Activated T-helper 1 cell treated with anti-CD3 and anti-CD28 coated beads, Interleukin-12 subunit alpha, Interleukin-12 subunit beta, Interleukin-2, Interleukin-4 antibody, amounts not matched to agents 30 ng/mL and 10 ng/mL and 1 ng/mL, durations not matched to agents 14 hours and 24 hours and 36 hours (primary cell): ENCODE results near the gene F7. TPM values are rescaled to one million over a fixed set of nuclear protein-coding genes. Genes with fewer than 3 reads are reported as not detected.

Experiments used
- DNase-seq: peaks from one replicate; pipeline ENCODE4 v3.0.0; 2021; ENCODE audit warnings: low spot score
- H3K27ac Mint-ChIP-seq: one replicate; pipeline ENCODE4 v1.8.0; 2021; ENCODE audit warnings: mild to moderate bottlenecking, mixed read lengths
- H3K27me3 Mint-ChIP-seq: one replicate; pipeline ENCODE4 v1.8.0; 2022; ENCODE audit warnings: mild to moderate bottlenecking, moderate library complexity, mixed read lengths; ENCODE audit not compliant: insufficient read depth
- H3K36me3 Mint-ChIP-seq: one replicate; pipeline ENCODE4 v1.8.0; 2021; ENCODE audit warnings: low read depth, mixed read lengths
- H3K4me1 Mint-ChIP-seq: one replicate; pipeline ENCODE4 v1.8.0; 2021; ENCODE audit warnings: low read depth, mixed read lengths
- H3K4me3 Mint-ChIP-seq: one replicate; pipeline ENCODE4 v1.8.0; 2021; ENCODE audit warnings: mild to moderate bottlenecking, moderate library complexity, mixed read lengths
- H3K9me3 Mint-ChIP-seq: one replicate; pipeline ENCODE4 v1.8.0; 2021; ENCODE audit warnings: mixed read lengths
- intact Hi-C: fragments of 100-400 bp; cut with micrococcal nuclease; formaldehyde crosslinking; loops from one replicate; pipeline ENCODE4 v1.15.1; 2024
- total RNA-seq: library from RNA; stranded (reverse); gene quantifications from 2 replicates; pipeline ENCODE4 v1.2.3, GENCODE V29; 2022

The F7 gene
- total RNA-seq, 1 donor from 2014 or later = not detected

DNA sequence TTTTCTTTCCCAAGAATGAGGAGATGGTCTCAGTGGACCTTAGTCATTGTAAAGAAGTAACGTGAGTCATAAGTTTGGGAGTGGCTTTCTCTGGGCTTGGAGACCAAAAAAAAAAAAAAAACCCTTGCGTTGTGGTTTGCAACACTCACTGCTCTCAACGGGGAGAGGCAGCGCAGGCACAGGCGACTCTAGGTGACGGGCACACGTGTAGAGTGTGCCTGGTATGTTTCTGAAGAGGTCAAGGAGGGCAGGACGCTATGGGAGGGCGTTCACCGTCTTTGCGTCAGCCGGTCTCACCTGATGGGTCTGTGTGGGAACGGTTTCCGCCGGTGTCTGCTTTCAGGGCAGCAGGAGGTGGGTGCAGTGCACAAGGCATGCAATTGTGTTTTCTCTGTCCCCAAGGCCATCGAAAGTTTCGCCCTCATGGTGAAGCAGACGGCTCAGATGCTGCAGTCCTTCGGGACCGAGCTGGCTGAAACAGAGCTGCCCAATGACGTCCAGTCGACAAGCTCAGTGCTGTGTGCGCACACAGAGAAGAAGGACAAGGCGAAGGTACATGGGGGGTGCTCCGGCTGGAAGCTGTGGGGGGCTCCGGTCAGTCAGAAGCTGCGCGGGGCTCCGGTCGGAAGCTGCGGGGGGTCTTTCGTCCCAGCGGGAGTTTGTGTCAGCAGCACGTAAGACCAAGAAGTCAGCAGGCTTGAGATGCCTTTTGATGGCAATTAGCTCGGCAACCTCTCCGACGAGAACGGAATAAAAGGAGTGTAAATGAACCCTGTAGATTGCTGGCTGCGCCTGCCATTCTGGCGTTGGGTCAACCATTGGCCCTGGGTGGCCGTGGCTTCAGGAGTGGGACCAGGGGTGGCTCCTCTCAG, 40.8 kb upstream of the F7 start:
- H3K4me3 Mint-ChIP-seq = no peak overlapping the region
- DNase-seq = no peak
- H3K4me1 Mint-ChIP-seq = no peaks in the 10 kb centered on the region
- intact Hi-C loops = no loop called here
- H3K36me3 Mint-ChIP-seq = no peaks in the 10 kb centered on the region
- no peaks in the 10 kb centered on the region for H3K9me3 Mint-ChIP-seq
- no peaks in the 10 kb centered on the region for H3K27me3 Mint-ChIP-seq
- H3K27ac Mint-ChIP-seq = no peak overlapping the region

DNA sequence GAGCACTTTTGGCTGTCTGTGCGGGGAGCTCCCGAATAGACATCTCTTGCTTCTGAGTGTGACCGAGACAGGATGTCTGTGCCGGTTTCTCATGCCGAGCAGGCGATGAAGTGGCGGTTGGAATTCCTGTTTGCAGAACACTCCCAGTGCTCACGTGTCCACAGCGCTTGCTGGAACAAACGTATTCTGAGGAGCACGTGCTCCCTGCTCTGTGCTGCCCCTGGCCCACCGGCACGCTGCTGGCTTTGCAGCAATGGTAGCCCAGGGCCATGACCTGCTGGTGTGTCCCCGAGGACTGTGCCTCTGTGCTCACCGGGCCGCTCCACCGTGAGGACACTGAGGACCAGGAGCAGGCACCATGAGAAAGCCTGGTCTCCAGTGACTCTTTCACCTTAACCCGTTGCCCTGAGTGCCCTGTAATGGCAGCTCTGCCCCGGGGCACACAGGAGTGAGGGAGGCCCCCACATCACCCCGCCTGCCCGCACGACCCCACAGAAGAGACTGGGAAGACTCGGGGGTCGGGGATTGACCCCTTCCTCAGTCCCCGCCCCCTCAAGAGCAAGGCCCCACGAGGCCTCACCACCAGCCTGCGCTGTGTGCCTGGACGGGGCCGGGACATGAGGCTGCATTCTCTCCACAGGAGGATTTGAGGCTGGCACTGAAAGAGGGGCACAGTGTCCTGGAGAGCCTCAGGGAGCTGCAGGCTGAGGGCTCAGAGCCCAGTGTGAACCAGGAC, 40.0 kb upstream of the F7 start:
- no peaks in the 10 kb centered on the region for H3K27me3 Mint-ChIP-seq
- no peaks in the 10 kb centered on the region for H3K36me3 Mint-ChIP-seq
- H3K9me3 Mint-ChIP-seq = no peaks in the 10 kb centered on the region
- H3K4me3 Mint-ChIP-seq = no peak overlapping the region
- H3K27ac Mint-ChIP-seq = no peak overlapping the region
- no peak for DNase-seq
- intact Hi-C loops = no loop called here
- H3K4me1 Mint-ChIP-seq = no peaks in the 10 kb centered on the region

DNA sequence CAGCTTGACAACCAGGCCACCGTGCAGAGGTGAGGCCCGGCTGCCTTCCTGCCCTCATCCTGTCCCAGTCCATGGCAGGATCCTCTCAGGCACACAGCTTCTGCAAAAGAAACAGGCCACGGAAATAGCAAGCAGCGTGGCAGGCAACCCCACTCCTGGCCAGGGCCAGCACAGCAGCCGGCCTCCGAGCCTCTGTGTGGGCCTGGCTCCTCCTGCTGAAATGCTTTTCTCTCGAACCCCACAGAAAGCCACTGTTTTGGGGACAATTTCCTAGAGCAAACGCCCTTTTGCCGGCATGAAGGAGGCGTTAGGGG, 39.5 kb upstream of the F7 start:
- DNase-seq = no peak
- no peaks in the 10 kb centered on the region for H3K4me1 Mint-ChIP-seq
- H3K27me3 Mint-ChIP-seq = no peaks in the 10 kb centered on the region
- no peaks in the 10 kb centered on the region for H3K9me3 Mint-ChIP-seq
- no peak overlapping the region for H3K4me3 Mint-ChIP-seq
- no peak overlapping the region for H3K27ac Mint-ChIP-seq
- no peaks in the 10 kb centered on the region for H3K36me3 Mint-ChIP-seq
- intact Hi-C loops = no loop called here

GRCh38 chr13:113066746-113067145, 38.8 kb upstream of the F7 start:
- intact Hi-C loops = no loop called here
- DNase-seq = no peak
- Mint-ChIP-seq H3K4me1 (no peaks in the 10 kb centered on the region), H3K27me3 (no peaks in the 10 kb centered on the region), H3K36me3 (no peaks in the 10 kb centered on the region), H3K4me3 (no peak overlapping the region), H3K27ac (no peak overlapping the region), H3K9me3 (no peaks in the 10 kb centered on the region)

GRCh38 chr13:113069861-113070805, 35.5 kb upstream of the F7 start:
- H3K27me3 Mint-ChIP-seq = no peaks in the 10 kb centered on the region
- no peaks in the 10 kb centered on the region for H3K4me1 Mint-ChIP-seq
- no peaks in the 10 kb centered on the region for H3K9me3 Mint-ChIP-seq
- DNase-seq = no peak
- intact Hi-C loops = no loop called here
- H3K4me3 Mint-ChIP-seq = no peak overlapping the region
- no peaks in the 10 kb centered on the region for H3K36me3 Mint-ChIP-seq
- H3K27ac Mint-ChIP-seq = no peak overlapping the region

GRCh38 chr13:113070855-113071254, 34.7 kb upstream of the F7 start:
- intact Hi-C loops = no loop called here
- Mint-ChIP-seq H3K27ac (no peak overlapping the region), H3K4me1 (no peaks in the 10 kb centered on the region), H3K9me3 (no peaks in the 10 kb centered on the region), H3K36me3 (no peaks in the 10 kb centered on the region), H3K27me3 (no peaks in the 10 kb centered on the region), H3K4me3 (no peak overlapping the region)
- DNase-seq = no peak

DNA sequence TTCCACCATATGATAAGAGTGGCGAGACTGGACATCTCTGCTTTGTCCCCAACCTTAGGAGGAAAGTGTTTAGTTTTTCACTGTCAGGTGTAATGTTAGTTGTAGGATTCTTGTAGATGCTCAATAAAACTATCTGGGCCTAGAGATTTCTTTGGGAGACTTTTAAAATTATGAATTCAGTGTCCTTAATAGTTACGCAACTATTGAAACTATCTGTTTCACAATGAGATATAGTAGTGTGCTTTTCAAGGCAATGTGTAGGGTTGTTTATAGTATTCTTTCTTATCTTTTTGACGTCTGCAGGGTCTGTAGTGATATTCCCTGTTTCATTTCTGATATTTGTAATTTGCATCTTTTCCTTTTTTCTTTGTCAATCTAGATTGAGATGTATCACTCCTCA, 33.2 kb upstream of the F7 start:
- Mint-ChIP-seq H3K4me1 (no peaks in the 10 kb centered on the region), H3K27ac (no peak overlapping the region), H3K9me3 (no peaks in the 10 kb centered on the region), H3K4me3 (no peak overlapping the region), H3K27me3 (no peaks in the 10 kb centered on the region), H3K36me3 (no peaks in the 10 kb centered on the region)
- DNase-seq = no peak
- intact Hi-C loops = no loop called here

DNA sequence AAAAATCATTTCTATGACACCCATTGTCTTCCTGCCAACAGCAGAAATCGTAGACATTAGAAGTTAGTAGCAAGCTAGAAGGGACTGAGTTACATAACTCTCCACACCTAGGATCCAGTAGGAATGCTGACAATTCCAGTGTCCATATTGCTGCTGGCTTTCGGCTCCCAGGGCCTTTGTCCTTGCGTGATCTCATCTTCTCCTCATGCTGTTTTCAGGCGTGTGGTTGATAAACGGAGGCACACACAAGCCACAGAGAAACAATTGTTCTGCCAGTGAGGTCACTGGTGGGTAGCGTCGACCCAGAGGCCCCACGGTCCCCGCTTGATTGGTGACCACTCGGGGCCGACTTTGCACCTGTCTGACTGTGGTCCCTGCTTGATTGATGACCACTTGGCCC, 31.6 kb upstream of the F7 start:
- intact Hi-C loops = no loop called here
- no peaks in the 10 kb centered on the region for H3K4me1 Mint-ChIP-seq
- H3K4me3 Mint-ChIP-seq = no peak overlapping the region
- no peaks in the 10 kb centered on the region for H3K27me3 Mint-ChIP-seq
- no peak overlapping the region for H3K27ac Mint-ChIP-seq
- no peaks in the 10 kb centered on the region for H3K9me3 Mint-ChIP-seq
- DNase-seq = no peak
- no peaks in the 10 kb centered on the region for H3K36me3 Mint-ChIP-seq

DNA sequence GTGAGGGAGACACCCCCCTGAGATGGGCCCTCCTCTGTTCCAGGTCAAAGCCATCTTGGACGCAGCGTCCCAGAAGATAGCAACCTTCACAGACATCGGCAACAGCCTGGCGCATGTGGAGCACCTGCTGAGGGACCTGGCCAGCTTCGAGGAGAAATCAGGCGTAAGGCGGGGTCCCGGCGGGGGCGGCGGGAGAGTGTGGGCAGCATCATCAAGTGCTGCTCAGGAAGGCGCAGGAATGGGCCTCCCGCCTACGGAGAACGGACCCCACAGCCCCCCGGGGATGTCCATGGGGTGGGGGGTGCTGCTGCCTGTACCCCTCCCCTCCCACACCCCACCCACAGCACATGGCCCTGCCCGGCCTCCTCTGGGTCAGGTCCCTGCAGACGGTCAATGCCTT, 31.2 kb upstream of the F7 start:
- no peak overlapping the region for H3K27ac Mint-ChIP-seq

DNA sequence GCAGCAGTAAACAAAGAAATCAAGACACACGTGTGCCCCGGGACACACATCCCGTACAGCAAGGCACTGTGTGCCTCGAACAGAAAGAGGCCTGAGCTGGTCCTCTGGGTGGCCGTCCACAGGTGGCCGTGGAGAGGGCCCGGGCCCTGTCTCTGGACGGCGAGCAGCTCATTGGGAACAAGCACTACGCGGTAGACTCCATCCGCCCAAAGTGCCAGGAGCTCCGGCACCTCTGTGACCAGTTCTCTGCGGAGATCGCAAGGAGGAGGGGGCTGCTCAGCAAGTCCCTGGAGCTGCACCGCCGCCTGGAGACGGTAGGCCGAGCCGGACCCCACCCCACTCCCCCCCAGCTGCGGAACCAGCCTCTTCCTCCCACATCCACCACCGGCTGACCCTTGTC, 30.7 kb upstream of the F7 start:
- intact Hi-C loops = no loop called here
- no peak overlapping the region for H3K4me3 Mint-ChIP-seq
- H3K27ac Mint-ChIP-seq = no peak overlapping the region
- H3K36me3 Mint-ChIP-seq = no peaks in the 10 kb centered on the region
- no peaks in the 10 kb centered on the region for H3K4me1 Mint-ChIP-seq
- DNase-seq = no peak
- no peaks in the 10 kb centered on the region for H3K9me3 Mint-ChIP-seq
- H3K27me3 Mint-ChIP-seq = no peaks in the 10 kb centered on the region

More for the DNA sequence above, 31.2 kb upstream of the F7 start:
- Mint-ChIP-seq H3K27me3 (no peaks in the 10 kb centered on the region), H3K4me1 (no peaks in the 10 kb centered on the region), H3K9me3 (no peaks in the 10 kb centered on the region), H3K4me3 (no peak overlapping the region), H3K36me3 (no peaks in the 10 kb centered on the region)
- no peak for DNase-seq
- intact Hi-C loops = no loop called here

- Mint-ChIP-seq H3K4me1 (no peaks in the 10 kb centered on the region), H3K9me3 (no peaks in the 10 kb centered on the region), H3K4me3 (no peak overlapping the region), H3K27ac (no peak overlapping the region), H3K36me3 (no peaks in the 10 kb centered on the region), H3K27me3 (no peaks in the 10 kb centered on the region)
- no peak for DNase-seq
- intact Hi-C loops = no loop called here
Measured at GRCh38 chr13:113075711-113076110, 29.9 kb upstream of the F7 start.

GRCh38 chr13:113076681-113077401, 28.8 kb upstream of the F7 start:
- intact Hi-C loops = no loop called here
- no peaks in the 10 kb centered on the region for H3K27me3 Mint-ChIP-seq
- DNase-seq = no peak
- H3K9me3 Mint-ChIP-seq = no peaks in the 10 kb centered on the region
- H3K4me1 Mint-ChIP-seq = no peaks in the 10 kb centered on the region
- H3K27ac Mint-ChIP-seq = no peak overlapping the region
- H3K4me3 Mint-ChIP-seq = no peak overlapping the region
- H3K36me3 Mint-ChIP-seq = no peaks in the 10 kb centered on the region
